ENCODE results near the gene HPD.

DNA sequence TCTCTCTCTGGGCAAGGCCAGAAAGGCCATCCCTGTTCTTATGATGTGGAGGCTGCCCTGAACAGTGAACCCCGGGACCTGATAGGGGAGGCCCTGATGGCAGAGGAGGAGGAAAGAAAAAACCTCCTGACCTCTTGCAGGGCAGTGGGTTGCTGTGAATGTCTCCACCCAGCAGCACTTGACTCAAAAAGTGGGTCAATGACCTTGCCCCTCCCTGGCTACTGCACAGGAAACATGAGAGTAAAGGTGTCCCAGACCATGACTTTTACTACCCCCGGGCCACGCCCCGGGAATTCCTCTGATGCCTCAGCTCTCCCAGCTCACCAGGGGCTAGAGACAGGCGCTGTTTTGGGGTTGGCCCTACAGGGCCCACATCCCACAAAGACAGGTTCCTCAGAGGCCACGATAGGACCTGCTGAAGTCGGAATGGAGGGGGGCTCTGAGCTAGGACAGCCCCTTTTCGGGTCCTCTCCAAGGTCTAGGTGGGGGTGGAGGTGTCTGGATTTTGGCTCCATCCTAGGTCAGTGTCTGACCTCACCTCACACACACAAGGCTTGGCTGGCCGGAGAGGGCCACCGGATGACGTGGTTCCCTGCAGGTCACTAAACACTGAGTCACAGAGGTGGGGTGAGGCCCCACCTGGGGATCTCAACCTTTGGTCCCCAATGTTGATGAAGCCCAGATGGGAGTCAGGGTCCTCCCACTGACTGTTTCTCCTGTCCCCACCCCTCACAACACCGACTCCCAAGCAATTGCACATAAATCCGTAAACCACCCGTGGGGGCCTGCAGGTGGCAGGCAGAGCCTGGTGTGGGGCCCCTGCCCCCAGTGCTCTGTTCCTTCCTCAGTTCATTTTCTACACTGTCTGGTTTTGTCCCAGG is 66.7 kb downstream of the HPD start:
- no peak for TF ChIP-seq TCF12 (IDR thresholded peaks at IDR 0.05)
- TF ChIP-seq, protein P1, sequence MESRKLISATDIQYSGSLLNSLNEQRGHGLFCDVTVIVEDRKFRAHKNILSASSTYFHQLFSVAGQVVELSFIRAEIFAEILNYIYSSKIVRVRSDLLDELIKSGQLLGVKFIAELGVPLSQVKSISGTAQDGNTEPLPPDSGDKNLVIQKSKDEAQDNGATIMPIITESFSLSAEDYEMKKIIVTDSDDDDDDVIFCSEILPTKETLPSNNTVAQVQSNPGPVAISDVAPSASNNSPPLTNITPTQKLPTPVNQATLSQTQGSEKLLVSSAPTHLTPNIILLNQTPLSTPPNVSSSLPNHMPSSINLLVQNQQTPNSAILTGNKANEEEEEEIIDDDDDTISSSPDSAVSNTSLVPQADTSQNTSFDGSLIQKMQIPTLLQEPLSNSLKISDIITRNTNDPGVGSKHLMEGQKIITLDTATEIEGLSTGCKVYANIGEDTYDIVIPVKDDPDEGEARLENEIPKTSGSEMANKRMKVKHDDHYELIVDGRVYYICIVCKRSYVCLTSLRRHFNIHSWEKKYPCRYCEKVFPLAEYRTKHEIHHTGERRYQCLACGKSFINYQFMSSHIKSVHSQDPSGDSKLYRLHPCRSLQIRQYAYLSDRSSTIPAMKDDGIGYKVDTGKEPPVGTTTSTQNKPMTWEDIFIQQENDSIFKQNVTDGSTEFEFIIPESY (IDR thresholded peaks at IDR 0.05; ENCODE audit: borderline replicate concordance, low read depth): no peak
- TF ChIP-seq, protein P2, sequence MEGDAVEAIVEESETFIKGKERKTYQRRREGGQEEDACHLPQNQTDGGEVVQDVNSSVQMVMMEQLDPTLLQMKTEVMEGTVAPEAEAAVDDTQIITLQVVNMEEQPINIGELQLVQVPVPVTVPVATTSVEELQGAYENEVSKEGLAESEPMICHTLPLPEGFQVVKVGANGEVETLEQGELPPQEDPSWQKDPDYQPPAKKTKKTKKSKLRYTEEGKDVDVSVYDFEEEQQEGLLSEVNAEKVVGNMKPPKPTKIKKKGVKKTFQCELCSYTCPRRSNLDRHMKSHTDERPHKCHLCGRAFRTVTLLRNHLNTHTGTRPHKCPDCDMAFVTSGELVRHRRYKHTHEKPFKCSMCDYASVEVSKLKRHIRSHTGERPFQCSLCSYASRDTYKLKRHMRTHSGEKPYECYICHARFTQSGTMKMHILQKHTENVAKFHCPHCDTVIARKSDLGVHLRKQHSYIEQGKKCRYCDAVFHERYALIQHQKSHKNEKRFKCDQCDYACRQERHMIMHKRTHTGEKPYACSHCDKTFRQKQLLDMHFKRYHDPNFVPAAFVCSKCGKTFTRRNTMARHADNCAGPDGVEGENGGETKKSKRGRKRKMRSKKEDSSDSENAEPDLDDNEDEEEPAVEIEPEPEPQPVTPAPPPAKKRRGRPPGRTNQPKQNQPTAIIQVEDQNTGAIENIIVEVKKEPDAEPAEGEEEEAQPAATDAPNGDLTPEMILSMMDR (IDR thresholded peaks at IDR 0.05): no peak
- TF ChIP-seq GABPA (IDR thresholded peaks at IDR 0.05; ENCODE audit: low read depth): no peak
- TF ChIP-seq NRF1 (IDR thresholded peaks at IDR 0.05; ENCODE audit: low read depth, low read length): no peak
- no peak for TF ChIP-seq EP300 (IDR thresholded peaks at IDR 0.05; ENCODE audit: borderline replicate concordance in 1 of 2, low read depth in 1 of 2, low read length in 1 of 2)
- TF ChIP-seq, protein P3, sequence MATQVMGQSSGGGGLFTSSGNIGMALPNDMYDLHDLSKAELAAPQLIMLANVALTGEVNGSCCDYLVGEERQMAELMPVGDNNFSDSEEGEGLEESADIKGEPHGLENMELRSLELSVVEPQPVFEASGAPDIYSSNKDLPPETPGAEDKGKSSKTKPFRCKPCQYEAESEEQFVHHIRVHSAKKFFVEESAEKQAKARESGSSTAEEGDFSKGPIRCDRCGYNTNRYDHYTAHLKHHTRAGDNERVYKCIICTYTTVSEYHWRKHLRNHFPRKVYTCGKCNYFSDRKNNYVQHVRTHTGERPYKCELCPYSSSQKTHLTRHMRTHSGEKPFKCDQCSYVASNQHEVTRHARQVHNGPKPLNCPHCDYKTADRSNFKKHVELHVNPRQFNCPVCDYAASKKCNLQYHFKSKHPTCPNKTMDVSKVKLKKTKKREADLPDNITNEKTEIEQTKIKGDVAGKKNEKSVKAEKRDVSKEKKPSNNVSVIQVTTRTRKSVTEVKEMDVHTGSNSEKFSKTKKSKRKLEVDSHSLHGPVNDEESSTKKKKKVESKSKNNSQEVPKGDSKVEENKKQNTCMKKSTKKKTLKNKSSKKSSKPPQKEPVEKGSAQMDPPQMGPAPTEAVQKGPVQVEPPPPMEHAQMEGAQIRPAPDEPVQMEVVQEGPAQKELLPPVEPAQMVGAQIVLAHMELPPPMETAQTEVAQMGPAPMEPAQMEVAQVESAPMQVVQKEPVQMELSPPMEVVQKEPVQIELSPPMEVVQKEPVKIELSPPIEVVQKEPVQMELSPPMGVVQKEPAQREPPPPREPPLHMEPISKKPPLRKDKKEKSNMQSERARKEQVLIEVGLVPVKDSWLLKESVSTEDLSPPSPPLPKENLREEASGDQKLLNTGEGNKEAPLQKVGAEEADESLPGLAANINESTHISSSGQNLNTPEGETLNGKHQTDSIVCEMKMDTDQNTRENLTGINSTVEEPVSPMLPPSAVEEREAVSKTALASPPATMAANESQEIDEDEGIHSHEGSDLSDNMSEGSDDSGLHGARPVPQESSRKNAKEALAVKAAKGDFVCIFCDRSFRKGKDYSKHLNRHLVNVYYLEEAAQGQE (IDR thresholded peaks at IDR 0.05; ENCODE audit: low read depth, low read length): no peak
- TF ChIP-seq, protein P4, sequence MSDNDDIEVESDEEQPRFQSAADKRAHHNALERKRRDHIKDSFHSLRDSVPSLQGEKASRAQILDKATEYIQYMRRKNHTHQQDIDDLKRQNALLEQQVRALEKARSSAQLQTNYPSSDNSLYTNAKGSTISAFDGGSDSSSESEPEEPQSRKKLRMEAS (IDR thresholded peaks at IDR 0.05; ENCODE audit: low read depth): no peak
- no peak for TF ChIP-seq FOXJ3 (CRISPR knock-in tag; IDR thresholded peaks at IDR 0.05)
- TF ChIP-seq, protein P5, sequence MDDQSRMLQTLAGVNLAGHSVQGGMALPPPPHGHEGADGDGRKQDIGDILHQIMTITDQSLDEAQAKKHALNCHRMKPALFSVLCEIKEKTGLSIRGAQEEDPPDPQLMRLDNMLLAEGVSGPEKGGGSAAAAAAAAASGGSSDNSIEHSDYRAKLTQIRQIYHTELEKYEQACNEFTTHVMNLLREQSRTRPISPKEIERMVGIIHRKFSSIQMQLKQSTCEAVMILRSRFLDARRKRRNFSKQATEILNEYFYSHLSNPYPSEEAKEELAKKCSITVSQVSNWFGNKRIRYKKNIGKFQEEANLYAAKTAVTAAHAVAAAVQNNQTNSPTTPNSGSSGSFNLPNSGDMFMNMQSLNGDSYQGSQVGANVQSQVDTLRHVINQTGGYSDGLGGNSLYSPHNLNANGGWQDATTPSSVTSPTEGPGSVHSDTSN (IDR thresholded peaks at IDR 0.05): no peak
- no peak for TF ChIP-seq EZH2phosphoT487 (IDR thresholded peaks at IDR 0.05; ENCODE audit: borderline replicate concordance, low read depth)
